HG03460 (cell line): ENCODE data around the gene KDM4B.

ENCODE experiments used
- ATAC-seq: cut with Tn5 transposase; IDR thresholded peaks from one replicate; pipeline ENCODE4 v1.9.1; 2021; ENCODE audit not compliant: unreplicated experiment

The KDM4B gene

GRCh38 chr19:5119297-5119998, 150.5 kb downstream of the KDM4B start:
- ATAC-seq = no peak

DNA sequence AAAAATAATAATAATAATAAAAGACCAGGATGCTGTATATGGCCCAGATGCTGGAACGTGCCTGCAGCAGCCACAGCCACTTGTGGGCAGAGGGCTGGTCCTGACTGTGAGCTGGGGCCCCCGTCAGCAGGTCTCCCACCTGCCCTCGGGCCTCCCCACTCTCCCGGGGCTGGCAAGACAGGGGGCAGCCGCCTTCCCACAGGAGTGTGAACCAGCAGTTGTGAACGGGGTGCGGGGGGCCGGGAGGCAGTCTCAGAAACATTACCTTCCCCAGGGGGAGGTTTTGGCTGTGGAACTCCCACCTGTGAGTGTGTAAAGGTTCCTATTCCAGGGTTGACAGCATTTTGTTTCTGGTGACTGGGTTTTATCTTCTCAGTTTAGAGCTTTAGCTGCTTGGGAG, 151.4 kb downstream of the KDM4B start:
- ATAC-seq = no peak

DNA sequence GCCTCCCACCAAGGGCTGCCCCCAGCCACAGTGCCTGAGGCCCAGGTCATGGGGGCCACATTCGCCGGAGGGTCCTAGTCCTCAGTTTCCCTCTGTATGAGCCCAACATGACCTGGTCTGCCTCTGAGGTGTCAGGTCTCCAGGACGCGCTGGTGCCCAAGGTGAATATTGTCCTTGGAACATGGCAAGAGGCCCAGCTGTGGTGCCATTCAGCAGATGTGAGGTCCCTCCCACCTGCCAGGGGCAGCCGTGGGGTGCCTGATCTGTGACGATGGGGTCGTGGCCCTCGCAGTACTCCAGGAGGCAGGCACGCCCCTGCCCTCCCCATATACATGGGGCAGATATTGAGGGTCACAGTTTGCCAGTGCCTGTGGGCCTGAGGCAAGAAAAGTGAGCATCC, 151.9 kb downstream of the KDM4B start:
- no peak for ATAC-seq

- ATAC-seq = no peak
Measured at GRCh38 chr19:5121266-5122120, 152.6 kb downstream of the KDM4B start.

GRCh38 chr19:5122121-5122400, 153.1 kb downstream of the KDM4B start:
- ATAC-seq = no peak

DNA sequence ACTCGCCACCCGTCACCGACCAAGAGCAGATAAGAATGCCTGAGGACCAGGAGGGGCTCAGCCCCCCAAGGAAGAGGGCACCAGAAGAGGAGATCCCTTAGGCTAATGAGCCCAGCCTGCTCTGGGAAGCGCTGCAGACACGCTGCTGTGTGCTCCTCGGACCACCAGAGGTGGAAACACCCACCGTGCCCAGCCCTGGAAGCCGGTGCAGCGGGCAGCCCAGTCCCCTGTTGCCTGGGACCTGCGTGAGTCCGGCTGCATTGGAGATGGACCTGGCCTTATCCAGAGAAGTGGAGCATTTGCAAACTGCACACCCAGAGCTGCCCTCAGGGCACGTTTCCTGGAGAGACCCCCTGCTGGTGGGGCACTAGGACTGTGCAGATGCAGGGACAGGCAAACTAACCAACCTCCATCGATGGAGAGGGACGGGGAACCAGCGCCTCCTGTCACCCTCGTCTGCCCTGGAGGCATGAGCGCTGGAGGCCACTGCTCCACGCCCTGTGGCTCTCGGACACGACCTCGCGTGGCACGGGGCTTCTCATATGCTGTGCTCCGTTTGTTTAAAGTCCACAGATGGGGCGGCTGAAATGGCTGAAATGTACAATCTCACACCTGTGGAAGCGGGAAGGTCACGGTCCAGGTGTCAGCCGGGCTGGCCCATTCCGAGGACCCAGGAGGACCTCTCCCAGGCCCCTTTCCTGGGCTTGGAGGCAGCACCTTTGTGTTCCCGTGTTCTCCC, 153.9 kb downstream of the KDM4B start:
- ATAC-seq = no peak

DNA sequence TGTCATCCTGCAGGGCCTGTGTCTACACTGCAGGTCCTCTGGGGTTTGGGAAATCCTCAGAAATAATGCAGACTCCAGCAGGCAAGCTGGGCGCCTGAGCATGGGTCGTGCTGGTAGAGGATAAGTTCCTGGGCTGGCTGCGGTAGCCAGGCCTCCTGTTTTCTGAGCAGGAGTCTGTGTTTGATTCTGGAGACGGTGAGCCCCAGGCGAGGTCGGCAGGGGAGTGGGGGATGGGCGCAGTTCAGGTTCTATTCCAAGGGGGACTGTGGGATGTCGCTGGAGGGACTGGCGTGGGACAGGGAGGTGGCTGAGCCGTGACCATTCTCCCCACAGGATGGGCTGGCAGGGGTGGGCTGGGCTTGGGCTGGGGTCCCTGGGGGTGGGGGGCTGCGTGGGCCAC, 154.7 kb downstream of the KDM4B start:
- ATAC-seq = no peak

DNA sequence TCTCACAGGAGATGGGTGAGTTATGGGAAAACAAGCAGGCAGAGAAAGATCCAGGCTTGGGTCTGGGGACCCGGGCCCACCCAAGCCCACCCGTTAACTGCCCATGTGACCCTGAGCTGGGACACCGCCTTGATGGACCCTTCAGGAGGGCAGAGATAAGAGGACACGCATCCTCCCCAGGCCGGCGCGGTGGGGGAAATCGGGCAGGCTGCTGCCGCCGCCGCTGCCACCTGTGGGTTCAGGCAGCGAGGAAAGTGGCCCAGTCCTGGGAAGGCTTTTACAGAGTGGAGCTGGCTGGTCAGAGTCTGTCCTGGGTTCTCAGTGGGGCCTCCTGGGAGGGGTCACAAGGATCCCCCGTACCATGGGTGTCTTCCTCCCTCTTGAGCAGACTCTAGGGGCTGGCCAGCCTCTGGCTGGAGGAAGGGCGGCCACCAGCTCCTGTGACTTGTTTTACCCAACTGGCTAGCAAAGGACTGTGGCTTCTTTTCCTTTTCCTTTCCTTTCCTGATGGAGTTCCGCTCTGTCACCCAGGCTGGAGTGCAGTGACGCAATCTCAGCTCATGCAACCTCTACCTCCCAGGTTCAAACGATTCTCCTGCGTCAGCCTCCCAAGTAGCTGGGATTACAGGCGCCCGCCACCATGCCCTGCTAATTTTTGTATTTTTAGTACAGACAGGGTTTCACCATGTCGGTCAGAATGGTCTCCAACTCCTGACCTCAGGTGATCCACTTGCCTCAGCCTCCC, 155.4 kb downstream of the KDM4B start:
- no peak for ATAC-seq

DNA sequence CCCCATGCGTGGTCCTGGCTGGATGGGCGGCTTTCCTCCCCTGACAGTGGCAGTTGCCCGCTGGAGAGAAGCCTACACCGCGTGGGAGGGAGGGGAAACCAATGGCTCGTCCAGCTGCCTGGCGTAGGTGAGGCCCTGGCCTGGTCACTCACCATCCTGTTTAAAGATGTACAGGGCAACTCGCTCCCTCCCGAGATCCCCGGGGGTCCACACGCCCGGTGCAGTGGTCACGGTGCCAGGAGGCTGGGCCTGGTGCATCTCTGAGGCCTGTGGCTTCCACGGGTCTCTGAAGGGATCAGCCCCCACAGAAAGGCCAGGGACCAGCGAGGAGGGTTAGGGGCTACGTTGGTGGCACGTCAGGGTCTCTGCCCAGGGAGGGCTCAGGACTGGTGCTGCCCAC, 156.5 kb downstream of the KDM4B start:
- ATAC-seq = no peak

GRCh38 chr19:5125797-5126497, 157.0 kb downstream of the KDM4B start:
- ATAC-seq = no peak

DNA sequence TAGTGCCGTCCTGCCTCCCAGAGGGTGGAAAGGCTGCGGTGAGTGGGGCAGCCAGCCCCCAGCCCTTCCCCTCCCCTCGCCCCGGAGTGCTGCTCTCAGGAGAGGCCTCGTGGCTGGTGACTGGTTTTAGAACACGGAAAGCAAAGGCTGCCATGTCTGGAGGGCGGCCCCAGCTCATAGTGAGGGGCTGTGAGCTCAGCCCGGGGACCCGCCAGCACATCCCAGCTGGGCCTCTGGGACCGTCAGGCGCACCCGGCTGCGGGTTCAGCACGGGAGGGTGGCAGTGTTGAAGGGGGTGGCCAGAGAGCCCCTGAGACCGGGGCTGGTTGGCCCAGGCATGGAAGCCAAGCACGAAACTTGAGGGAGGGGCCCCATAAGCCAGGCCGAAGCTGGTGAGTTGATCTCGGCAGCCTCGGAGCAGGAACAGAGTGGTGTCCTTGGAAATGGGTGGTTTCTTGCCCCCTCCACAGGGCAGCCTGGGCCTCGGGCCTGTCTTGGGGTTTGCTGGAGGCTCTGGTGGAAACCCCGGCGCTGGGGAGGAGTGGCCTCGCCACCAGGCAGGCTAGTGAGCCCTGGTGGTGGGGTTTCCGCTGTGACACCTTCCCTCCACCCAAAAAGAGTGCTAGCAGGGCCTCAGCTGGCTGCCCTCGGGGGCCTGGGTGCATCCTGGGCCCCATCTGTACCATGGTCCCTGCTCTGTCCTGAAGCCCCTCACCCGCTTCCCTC, 157.7 kb downstream of the KDM4B start:
- no peak for ATAC-seq

- ATAC-seq = no peak
Measured at GRCh38 chr19:5127717-5128116, 158.8 kb downstream of the KDM4B start.

DNA sequence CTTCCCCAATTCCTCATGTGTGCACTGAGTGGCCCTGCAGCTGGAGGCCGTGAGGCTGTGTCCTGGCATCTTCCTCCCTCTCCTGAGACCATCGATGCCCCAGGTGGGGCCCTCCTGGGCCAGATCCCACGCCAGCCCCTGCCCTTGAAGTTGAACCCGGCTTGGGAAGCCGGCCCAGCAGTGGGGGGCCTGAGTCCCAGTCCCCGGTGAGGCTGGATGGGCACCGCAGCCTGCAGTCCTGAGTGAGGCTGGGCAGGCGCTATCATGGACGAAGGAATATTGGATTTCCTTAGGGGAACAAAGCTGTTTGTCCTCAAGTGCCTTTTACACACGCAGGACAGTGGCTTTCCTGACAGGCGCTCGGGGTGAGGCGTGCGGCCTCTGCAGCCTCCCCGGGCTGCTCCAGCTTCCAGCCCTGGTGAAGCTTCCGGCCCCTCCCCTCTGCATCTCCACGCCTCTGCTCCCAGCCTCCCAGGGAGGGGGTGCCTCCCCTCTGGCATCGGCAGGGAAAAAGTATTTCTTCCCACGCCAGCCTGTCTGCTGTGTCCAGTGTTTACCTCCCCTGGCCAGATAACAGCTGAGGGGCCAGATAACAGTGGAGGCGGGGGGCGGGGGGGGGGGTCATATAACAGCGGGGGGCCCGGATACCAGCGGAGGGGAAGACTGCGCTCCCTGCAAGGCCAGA, 159.5 kb downstream of the KDM4B start:
- ATAC-seq = no peak

GRCh38 chr19:5128936-5129389, 160.1 kb downstream of the KDM4B start:
- no peak for ATAC-seq

DNA sequence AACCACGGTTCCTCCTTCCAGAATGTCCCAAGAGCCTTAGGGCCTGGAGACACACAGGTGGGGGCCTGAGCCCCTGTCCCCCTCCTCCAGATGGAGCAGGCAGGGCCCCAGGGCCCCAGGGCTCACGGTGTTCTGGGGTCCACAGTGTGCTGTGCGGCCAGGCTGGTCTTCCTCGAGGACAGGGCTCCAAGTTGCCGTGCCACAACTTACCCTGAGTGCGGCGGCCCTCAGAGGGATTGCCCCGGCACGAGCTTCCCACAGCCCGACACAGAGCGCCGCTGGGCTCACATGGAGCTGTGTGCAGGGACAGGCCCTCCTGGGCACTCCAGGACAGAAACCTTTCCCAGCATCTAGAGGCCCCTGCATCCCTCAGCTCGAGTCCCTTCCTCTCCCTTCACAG, 160.8 kb downstream of the KDM4B start:
- ATAC-seq = no peak

GRCh38 chr19:5130371-5131030, 161.6 kb downstream of the KDM4B start:
- ATAC-seq = peak; percentile 39

DNA sequence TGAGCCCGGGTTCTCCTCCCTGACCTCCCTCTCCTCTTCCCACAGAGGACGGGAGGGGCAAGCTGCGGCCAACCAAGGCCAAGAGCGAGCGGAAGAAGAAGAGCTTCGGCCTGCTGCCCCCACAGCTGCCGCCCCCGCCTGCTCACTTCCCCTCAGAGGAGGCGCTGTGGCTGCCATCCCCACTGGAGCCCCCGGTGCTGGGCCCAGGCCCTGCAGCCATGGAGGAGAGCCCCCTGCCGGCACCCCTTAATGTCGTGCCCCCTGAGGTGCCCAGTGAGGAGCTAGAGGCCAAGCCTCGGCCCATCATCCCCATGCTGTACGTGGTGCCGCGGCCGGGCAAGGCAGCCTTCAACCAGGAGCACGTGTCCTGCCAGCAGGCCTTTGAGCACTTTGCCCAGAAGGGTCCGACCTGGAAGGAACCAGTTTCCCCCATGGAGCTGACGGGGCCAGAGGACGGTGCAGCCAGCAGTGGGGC, 162.2 kb downstream of the KDM4B start:
- ATAC-seq = peak; percentile 39

- no peak for ATAC-seq
Measured at GRCh38 chr19:5131506-5132205, 162.7 kb downstream of the KDM4B start.
